Measurements from ENCODE around the gene STARD3.
A peak's percentile ranks its signal among the peaks of the same experiment; 100 is the strongest.

Gene STARD3

GRCh38 chr17:39639566-39640458 lies 2.9 kb downstream of the STARD3 start:
- DNase-seq: no peak

DNA sequence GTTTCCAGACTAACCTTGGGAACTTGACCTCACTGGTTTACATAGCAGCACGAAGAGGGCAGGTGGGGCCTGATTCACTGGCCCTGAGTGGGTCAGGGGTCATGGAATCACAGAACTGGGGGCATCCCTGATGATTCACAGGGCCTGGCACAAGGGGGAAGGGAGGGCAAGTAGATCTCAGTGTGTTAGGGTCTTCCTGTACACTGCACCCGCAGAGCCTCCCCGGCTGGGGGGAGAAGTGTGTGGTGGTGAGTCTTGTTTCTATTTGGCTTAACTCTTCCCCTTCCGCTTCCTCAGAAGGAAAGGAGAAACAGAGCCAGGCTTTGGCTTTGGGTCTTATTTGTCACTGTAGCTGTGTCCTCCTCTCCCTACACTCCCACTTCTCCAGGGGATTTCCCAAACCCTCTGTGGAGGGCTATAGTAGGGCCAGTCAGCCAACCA lies 3.7 kb downstream of the STARD3 start:
- no peak for DNase-seq

- no peak for DNase-seq
These were observed 4.2 kb downstream of the STARD3 start for GRCh38 chr17:39641097-39641496.

DNA sequence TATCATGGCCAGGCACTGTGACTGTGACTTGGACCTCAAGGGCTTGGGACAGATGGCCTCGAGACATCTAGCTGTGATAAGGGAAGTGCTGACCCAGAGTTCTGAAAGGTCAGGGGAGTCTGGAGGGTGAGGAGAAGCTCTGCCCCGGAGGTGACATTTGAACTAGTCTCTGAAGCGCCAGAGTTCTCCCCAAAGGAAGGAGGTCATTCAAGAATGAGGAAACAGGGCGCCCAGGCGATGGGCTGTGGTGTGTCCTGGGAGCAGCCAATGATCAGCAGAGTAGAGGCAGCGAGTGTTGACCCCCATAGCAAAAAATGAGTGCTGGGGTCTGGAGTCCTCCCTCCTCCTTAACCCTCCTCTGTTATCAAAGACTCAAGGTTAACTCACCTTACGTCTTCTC lies 4.9 kb downstream of the STARD3 start:
- DNase-seq: no peak

DNA sequence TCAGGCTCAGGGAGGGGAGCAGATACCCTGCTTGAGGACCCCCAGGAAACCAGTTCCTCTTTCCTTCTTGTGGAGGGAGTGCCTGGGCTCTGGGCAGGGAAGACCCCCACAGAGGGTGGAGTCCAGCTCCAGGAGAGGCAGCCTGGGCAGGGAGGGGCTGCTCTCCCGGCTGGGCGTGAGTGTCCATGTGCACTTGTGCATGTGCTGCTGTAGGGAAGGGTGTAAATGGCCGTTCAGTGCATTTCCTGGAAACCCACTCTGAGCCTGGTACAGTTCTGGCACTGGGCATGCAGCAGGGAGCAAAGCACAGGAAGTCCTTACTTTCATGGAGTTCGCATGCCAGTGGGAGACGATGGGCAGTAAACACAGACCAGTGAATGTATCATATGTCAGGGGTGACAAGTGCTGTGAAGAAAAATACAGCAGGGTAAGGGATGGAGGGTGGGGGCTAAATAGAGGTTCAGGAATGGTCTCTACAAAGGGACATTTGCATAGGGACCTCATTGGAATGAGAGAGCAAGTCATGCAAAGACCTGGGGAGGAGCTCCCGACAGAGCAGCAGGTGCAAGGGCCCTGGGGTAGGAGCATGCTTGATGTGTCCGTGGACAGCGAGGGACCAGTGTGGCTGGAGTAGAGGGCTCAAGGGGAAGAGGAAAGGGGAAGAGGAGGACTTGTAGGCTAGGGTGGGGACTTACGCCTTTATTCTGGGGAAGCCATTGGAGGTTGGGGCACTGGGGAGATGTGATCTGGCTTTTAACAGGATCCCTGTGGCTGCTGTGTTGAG lies 5.5 kb downstream of the STARD3 start:
- DNase-seq: no peak

DNA sequence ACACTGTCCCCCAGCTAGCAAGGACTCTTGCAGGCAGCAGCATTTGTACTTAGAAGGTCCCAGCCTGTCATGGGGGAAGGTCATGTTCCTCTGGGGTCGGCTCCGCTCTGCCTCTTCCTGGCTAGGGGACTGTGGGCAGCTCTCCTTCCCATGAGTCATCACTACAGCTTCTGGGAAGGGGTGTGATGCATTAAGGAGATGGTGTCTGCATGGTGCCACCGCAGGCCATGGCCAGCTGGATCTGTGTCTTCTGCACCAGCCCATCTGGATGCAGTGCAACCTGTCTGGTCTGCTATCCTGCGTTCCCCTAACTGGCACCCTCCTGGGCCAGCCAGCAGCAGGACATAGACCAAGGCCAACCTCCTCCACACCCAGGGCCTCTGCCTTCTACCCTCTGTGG lies 6.3 kb downstream of the STARD3 start:
- DNase-seq: no peak

GRCh38 chr17:39647256-39647655 lies 10.3 kb downstream of the STARD3 start:
- DNase-seq: peak; percentile 64

- no peak for DNase-seq
These were observed 11.8 kb downstream of the STARD3 start for GRCh38 chr17:39648616-39649366.

DNA sequence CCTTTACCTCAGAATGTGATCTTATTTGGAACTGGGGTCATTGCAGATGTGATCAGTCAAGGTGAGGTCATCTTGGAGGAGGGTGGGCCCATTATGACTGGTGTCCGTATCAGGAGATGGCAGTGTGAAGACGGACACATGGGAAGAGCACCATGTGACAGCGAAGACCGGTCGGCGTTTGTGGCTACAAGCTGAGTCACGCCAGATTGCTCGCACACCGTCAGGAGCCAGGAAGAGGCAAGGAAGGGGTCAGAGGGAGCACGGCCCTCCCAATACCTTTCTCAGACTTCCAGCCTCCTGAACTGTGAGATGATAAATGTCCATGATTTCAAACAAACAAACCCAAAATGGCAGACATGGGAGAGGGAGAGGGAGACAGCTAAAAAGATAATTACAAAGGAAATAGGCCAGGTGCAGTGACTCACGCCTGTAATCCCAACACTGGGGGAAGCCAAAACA lies 13.2 kb downstream of the STARD3 start:
- no peak for DNase-seq

- no peak for DNase-seq
These were observed 15.1 kb downstream of the STARD3 start for GRCh38 chr17:39651923-39652586.

GRCh38 chr17:39652587-39653315 lies 15.8 kb downstream of the STARD3 start:
- no peak for DNase-seq

DNA sequence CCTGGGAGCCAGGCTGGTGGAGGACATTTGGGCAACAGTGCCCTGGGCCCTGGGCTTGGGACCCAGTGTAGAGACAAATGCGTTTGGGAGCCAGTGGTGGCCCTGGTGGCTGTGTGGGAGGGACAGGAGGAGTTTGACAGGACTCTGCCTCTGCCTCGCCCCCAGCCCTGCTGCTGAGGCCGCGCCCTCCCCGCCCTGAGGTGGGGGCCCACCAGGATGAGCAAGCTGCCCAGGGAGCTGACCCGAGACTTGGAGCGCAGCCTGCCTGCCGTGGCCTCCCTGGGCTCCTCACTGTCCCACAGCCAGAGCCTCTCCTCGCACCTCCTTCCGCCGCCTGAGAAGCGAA lies 16.3 kb downstream of the STARD3 start:
- no peak for DNase-seq

- peak; percentile 85 for DNase-seq
These were observed 16.9 kb downstream of the STARD3 start for GRCh38 chr17:39653662-39654331.

DNA sequence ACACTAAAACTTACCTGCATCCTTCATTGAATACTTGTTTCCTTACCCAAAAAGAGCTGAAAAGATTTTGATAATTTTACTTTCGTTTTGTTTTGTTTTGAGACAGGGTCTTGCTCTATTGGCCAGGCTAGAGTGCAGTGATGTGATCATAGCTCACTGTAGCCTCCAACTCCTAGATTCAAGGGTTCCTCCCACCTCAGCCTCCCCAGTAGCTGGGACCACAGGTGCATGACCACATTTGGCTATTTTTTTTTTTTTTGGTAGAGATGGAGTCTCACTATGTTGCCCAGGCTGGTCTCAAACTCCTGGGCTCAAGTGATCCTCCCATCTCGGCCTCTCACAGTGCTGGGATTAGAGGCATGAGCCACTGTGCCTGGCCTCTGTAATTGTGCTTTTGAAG lies 18.2 kb downstream of the STARD3 start:
- no peak for DNase-seq

GRCh38 chr17:39658346-39658745 lies 21.4 kb downstream of the STARD3 start:
- no peak for DNase-seq

DNA sequence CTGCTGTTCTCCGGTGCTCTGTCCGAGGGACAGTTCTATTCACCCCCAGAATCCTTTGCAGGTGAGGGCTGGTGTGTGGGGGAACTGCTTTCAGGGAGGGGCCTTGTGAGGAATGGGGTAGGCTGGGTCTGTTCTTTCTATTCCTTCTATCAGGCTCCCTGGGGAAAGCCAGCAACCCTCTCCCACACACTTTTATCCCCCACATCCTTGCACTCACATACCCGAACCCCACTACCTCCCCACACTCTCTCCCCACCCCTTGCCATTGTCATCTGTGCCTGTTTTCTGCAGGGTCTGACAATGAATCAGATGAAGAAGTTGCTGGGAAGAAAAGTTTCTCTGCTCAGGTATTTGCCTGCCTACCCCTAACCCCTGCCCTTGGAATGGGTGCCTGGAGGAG lies 21.8 kb downstream of the STARD3 start:
- no peak for DNase-seq

DNA sequence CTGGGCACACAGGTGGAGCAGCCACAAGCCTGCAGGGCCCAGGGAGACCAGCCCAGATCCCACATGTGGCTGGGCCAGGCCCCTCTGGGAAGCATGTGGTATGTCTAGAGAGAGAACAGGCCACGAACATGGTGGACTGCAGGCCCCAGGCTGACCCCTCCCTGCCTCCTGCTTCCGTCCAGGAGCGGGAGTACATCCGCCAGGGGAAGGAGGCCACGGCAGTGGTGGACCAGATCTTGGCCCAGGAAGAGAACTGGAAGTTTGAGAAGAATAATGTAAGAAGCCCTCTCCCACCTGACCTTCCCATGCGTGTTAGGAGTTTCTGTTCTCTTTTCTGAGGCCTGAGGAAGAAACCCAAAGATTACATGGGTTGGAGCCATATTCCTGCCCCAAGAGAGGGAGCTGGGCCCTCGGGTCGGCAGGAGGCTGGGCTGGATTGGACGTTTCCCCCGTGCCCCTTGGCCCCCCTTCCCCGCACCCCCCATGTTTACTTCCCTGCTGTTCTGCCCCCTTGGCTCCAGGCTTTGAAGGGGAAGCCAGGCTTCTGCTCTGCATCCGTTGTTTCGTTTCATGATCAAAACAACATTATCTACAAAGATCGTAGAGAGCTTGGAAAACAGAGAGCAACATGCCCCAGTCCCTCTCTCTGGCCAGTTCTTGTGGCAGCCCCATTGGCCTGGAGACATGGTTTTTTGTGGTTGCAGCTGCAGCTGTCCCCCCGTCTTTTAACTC lies 22.5 kb downstream of the STARD3 start:
- DNase-seq: no peak

DNA sequence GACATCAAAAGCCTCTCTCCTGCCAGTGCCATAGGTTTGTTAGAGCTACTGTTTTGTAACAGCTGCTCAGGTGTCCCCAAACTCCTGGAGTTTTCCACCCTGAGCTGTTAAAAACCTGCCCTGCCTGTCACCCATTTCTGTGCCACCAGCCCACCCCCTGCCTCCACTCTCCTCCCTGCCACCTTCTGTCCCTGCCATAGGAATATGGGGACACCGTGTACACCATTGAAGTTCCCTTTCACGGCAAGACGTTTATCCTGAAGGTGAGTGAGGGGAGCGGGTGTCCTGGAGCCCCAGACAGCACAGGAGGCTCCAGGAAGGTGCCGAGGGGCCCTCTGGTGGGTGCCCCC lies 23.0 kb downstream of the STARD3 start:
- DNase-seq: no peak

- DNase-seq: no peak
These were observed 23.7 kb downstream of the STARD3 start for GRCh38 chr17:39660397-39661385.

All from hematopoietic multipotent progenitor cell treated with erythropoietin and hydrocortisone succinate and interleukin-3 and kit ligand, for 8 days (in vitro differentiated cells).